HG03039 (cell line): ENCODE measurements around the gene BCAS3.
"Not testable (repeated sequence)": the region's sequence is repeated elsewhere in the genome, so short reads cannot be mapped to it uniquely, and the experiment has no call there.

Experiments
- ATAC-seq: cut with Tn5 transposase; IDR thresholded peaks from one replicate; pipeline ENCODE4 v1.9.1; 2021; ENCODE audit warnings: mild to moderate bottlenecking, moderate library complexity; ENCODE audit not compliant: unreplicated experiment

The BCAS3 gene

DNA sequence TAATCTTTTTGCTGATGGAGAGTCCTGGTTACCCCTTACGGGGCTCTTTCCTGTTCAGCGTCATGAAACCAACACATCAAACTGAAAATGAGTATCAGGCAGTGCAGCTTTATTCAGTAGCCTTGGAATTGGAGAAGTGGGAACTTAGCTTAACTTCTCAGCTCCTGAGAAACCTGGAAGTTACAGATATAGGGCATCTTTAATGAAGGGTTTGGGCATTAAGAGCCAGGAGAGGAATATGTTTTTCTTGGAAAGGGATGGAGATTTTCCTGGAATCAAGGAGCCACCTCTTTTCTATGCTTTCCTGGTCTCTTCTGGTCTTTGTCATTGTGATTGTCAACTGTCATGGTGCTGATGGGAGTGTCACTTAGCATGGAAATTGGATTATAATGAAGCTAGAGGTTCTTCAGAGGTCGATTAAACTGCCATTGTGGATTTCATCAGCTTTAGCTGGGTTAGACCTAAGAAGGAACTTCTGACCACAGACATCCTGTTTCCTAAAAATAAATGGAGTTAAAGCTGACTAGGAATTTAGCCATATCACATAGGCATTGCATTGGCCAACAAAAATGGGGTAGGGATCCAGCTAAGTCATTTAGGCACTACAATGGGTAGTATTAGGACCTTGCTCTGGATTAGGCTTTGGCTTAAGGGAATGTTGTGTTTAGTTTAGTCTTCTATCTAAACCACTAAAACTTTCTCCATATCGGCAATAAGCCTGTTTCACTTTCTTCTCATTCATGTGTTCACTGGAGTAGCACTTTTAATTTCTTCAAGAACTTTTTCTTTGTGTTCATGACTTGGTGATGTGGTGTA lies 186.4 kb downstream of the BCAS3 start:
- no peak for ATAC-seq

DNA sequence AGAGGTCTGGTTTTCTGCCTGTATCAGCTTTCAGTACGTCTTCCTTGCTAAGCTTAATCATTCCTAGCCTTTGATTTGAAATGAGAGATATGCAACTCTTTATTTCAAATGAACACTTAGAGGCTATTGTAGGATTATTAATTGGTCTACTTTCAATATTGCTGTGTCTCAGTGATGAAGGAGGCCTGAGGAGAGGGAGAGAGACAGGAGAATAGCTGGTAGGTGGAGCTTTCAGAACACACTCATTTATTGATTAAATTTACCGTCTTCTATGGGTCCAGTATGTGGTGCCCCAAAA lies 187.0 kb downstream of the BCAS3 start:
- ATAC-seq: no peak

DNA sequence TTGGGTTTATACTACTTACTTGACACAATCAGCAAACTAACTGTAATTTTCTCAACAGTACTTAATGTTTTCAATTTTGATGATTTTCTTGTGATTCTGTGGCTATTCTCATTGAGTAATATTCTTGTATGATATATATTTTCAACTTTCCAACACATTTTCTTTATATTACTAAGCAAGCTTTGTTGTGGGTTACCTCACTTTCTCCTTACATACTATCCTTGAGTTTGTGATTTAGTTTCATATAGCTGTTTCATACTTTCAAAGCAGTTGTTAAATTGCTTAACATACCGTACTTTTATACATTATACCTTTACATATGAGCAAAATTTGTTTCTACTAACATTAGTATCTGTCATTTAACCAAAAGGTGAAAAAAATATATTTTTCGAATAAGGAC lies 197.1 kb downstream of the BCAS3 start:
- no peak for ATAC-seq

DNA sequence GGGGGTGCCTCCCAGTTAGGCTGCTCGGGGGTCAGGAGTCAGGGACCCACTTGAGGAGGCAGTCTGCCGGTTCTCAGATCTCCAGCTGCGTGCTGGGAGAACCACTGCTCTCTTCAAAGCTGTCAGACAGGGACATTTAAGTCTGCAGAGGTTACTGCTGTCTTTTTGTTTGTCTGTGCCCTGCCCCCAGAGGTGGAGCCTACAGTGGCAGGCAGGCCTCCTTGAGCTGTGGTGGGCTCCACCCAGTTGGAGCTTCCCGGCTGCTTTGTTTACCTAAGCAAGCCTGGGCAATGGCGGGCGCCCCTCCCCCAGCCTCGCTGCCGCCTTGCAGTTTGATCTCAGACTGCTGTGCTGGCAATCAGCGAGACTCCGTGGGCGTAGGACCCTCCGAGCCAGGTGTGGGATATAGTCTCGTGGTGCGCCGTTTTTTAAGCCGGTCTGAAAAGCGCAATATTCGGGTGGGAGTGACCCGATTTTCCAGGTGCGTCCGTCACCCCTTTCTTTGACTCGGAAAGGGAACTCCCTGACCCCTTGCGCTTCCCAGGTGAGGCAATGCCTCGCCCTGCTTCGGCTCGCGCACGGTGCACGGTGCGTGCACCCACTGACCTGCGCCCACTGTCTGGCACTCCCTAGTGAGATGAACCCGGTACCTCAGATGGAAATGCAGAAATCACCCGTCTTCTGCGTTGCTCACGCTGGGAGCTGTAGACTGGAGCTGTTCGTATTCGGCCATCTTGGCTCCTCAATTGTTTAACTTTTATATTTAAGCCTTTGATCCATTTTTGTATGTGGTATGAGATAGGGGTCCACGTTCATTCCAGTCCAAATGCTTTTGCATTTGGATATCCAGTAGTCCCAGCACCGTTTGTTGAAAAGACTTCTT lies 209.3 kb downstream of the BCAS3 start:
- ATAC-seq: not testable (repeated sequence)

DNA sequence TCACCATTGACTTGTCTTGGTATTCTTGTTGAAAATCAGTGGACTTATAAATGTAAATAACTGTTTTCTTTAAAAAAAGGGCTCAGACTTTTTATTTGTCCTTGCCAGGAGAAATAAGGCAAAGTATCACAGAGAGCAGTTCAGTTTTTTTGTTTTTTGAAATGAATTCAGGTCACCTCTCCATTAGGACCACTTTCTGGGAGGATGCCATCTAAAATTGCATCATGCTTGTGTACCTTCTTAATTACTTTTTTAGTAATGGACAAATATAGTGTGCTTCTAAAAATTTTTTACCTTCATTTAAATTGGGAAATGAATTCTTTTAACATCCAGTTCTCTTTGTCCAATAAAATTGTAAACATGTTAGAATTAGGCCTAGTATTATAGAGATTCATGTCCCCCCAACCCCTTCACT lies 210.0 kb downstream of the BCAS3 start:
- ATAC-seq: no peak

DNA sequence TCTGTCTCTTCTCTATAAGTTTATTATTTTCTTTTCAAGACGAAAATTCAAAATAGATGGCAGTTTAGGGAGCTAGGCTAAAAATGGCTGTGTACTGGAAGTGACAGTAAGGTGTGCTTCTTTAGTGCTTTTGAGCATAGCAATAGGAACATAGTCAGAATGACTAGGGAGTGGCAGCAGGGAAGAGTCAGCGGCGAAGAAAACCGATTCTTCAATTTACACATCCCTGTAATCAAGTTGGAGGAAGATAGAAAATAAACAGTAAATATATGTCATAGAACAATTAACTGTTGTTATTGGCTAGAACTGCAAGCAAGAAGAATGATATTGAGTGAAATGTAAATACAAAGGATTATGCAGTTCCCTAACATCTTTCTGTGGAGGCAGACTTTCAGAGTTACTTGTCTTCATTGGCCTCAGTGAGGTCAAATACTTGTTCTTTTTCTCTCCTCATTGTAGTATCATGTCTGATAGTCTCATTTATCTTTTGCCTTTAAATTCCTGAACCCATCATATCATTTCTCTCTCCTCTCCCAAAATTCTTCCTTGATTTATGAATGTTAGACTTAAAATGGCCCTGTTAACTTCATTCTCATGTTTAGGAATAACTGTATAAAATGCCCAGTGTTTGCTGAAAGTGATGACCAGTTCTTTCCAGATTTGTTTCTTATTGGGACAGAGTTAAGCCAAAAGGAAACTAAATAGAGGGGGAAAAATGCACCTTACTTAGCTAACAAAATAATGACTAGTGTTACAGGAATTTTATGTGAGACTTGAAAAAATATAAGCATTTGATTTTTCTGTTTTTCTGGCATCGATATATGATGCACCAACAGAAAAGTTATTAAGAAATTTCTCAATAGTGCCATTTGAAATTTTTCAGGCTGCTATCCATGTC lies 211.4 kb downstream of the BCAS3 start:
- no peak for ATAC-seq

DNA sequence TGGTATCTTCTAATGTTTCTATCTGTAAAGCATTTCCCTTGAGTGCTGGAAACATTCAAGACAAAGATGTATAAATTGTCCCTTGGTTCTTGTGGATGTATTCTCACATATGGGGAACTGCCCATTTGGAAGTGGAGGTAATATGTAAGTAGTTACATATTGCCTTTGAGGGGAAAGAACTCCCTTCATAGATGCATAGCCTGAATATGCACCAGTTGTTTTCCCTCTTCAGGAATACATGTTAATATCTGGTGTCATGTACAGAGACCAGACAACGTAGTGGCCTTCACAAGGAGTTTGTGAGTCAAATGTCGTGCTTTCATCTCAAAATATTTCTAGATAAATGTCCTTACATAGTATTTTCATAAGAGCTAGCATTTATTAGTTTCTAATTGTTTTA lies 213.5 kb downstream of the BCAS3 start:
- ATAC-seq: no peak

DNA sequence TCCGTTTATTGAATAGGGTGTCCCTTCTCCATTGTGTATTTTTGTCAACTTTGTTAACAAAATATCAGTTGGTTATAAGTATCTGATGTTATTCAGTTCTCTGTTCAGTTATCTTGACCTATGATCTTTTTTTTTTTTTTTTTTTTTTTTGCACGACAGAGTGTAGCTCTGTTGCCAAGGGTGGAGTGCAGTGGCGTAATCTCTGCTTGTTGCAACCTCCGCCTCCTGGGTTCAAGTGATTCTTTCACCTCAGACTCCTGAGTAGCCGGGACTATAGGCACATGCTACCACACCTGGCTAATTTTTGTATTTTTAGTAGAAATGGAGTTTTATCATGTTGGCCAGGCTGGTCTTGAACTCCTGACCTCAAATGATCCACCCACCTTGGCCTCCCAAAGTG lies 215.8 kb downstream of the BCAS3 start:
- ATAC-seq: no peak

DNA sequence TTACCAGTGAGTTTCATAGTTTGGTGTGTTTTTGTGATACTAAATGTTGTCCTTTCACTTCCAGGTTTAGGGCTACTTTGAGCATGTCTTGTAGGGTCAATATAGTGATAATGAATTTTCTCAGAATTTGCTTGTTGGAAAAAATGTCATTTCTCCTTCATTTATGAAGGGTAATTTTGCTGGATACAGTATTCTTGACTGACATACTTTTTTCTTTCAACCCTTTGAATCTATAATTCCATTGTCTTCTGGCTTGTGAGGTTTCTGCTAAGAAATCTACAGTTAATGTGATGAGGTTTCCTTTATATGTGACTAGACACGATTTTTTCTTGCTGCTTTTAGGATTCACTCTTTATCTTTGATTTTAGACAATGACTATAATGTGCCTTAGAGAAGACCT lies 219.3 kb downstream of the BCAS3 start:
- ATAC-seq: no peak

DNA sequence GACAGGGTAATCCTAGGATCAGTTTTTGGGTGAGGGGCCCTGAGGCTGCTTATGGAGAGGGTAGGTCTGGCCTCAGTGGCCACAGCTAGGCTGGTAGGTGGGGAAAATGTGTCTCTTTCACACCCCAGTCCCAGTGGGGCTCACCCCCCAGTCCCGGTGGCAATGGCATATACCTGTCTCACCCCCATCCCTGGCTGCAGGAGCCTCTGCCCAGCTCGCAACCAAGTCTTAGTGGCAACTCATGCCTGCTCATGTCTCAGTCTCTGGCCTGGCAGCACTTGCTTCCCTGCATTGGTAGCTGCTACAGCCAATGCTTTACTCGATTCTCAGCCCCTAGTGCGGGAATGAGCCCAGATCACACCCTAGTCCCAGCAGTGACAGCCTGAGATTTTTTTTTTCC lies 221.5 kb downstream of the BCAS3 start:
- ATAC-seq: no peak

DNA sequence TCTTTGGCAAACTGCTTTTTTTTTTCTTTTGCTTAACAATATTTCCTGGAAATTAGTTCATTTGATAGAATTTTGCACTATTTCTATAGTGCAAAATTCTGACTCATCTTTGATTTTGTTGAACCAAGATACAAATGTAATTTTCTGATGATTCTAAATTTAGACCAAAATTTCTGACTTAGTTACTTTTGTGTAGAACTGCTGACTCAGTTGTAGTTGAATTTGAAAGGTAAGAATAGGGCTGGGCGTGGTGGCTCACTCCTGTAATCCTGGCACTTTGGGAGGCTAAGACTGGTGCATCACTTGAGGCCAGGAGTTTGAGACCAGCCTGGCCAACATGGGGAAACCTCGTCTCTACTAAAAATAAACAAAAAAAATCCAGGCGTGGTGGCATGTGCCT lies 223.0 kb downstream of the BCAS3 start:
- ATAC-seq: no peak

DNA sequence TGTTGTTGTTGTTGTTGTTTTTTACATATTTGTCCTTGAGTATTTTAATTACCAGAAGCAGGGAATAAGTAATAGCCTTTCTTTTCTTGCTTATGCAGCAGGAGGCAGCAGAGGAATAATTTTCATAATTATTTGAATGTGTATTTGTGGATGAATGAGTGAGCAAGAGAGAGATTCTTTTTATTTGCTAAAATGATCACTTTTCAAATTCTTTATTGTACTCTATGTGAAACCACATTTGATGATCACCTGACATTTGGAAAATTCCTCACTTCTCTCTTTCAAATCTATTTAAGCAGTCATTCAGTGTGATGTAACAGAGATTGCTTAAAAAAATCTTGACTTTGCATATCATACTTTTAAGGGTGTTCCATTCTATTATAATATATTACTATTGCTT lies 223.6 kb downstream of the BCAS3 start:
- ATAC-seq: no peak

DNA sequence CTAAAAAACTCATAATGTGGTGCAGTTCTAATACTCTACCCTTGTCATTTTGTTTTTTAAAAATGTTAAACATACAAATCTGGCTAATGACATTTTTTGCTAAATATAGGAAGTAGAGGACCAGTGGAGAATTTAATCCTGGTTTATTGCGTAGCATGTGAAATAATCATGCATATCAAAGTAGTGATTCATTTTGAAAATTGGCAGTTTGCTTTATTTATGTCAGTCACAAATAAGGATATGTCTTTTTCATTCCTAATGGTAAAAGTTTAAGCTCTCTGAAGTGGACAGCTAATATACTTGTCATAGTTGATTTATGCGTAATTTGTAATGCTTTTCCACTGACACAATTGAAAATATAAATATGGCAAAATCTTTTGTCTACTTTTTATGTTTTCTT lies 224.2 kb downstream of the BCAS3 start:
- ATAC-seq: no peak

DNA sequence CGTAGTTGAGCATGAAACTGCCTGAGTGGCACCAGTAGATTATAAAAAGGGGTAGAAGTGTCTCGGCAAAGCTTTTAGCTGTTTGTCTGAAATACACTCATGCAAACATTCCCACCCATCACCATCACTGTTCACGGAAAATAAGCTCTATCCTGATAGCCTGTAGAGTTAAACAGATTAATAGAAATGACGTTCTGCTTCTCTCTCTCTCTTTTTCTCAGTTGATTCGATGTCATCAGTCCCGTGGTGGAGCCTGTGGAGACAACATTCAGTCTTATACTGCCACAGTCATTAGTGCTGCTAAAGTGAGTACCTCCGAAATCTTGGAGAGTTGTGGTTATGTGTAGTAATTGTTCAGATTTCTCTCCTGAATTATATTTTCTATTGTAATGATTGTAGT lies 224.7 kb downstream of the BCAS3 start:
- no peak for ATAC-seq

DNA sequence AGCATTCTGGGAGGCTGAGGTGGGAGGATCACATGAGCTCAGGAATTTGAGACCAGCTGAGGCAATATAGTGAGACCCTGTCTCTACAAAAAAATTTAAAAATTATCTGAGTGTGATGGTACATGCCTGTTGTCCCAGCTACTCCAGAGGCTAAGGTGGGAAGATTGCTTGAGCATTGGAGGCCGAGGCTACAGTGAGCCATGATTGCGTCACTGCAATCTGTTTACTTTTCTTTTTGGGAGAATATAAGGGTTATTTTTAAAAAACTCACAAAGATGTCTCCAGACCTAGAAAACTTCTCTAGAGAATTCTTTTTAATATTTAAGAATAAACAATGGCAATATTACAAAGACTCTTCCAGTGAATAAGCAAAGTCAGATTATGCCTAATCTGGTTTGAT lies 226.9 kb downstream of the BCAS3 start:
- no peak for ATAC-seq

DNA sequence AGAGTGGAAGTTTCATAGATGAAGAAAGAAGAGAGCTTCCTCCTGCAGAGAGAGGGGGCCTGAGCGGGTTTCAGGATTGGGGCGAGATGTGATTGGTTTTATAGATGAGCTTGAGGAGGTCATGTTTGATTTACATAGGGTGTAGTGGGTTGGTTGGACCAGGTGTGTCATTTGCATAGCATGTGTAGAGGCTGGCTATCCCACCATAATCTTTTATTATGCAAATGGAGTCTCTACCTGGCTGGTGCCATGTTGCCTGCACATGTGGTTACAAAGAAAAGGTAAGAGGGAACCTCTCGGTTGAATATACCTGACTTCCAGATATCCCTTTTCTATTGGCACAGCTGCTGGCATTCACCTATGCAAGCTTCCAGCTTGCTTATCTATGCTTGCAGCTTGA lies 228.1 kb downstream of the BCAS3 start:
- ATAC-seq: no peak

DNA sequence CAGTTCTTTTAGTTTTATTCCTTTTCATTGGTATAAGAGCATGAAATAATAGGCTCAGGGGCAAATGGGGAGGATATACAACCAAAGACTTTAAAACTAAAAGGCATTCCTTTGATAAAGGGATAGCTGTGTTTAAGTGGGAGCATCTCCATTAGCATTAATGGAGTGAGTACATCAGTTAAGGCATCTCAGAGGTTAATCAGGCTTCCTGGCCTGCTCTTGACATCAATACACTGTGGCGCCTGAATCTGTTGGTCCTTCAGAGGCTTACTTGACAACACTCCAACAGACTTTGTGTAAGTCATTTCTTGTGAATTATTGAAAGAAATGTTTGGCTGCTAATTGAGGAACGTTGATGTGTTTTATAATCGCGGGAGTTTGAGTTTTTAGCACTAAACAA lies 230.7 kb downstream of the BCAS3 start:
- ATAC-seq: no peak

DNA sequence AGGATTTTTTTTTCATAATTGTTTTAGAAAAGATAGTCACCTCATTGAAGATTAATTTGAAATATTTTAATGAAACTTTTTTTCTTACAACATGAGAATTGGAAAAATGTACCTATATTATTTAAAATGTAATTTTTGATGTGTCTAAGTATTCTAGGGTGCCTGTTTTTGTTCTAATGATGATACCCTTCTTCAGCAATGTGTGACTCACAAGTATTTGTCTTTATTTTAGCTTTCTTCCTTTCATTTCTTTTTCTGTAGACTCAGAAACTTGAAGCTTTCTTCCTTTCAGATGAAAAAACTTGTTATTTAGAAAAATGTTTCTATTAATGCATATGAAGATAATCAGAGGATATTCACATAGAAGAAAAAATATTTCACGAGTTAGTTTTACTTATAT lies 231.8 kb downstream of the BCAS3 start:
- no peak for ATAC-seq

DNA sequence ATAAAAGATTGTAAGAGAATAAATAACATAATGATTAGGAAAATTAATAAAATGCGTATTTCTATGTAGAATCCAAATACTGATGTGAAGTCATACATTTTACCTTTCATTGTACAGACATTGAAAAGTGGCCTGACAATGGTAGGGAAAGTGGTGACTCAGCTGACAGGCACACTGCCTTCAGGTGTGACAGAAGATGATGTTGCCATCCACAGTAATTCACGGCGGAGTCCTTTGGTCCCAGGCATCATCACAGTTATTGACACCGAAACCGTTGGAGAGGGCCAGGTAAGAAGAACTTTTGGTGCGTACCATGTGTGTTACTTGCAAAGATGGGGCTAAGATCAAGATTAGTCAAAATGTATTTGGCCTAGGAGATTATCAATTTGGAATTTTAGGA lies 232.8 kb downstream of the BCAS3 start:
- ATAC-seq: no peak

DNA sequence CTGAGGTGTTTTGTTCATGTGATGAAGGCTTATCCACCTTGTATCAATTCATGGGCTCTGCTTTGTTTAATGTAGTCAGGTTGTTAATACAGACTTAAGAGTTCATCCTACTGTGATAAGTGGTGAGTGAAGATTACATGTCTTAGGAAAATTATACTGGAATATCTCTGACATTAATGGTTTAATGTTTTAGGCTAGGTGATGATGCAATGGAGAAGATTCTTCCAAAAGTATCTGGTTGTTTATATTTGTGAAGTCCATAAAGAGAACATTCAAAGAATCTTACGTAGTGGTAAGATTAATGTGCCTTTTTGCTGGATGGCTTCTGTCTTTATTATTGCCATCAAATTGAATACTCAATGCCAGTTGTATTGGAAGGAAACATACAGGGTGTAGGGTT lies 236.4 kb downstream of the BCAS3 start:
- ATAC-seq: no peak

DNA sequence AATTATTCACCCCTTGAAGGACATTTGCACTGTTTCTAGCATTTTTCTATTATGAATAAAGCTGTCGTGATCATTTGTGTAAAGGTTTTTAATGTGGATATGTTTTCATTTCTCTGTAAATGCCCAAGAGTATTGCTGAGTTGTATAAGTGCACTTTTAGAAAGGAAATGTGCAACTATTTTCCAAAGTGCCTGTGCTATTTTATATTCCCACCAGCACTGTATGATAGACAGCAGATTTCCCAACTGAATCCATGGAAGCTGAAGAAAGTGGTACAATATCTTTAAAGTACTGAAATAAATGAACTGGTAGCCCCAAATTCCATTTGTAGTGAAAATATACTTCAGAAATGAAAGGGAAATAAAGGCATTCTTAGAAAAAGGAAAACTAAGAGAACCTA lies 238.4 kb downstream of the BCAS3 start:
- ATAC-seq: no peak
